ENCODE measurements around the gene SLC47A2.

Gene SLC47A2

GRCh38 chr17:19755821-19756510 lies 39.6 kb upstream of the SLC47A2 start:
- H3K36me3 ChIP-seq (ENCODE audit: control insufficient read depth, insufficient read depth, low read length) = no peaks in the 10 kb centered on the region
- WGBS, 2 experiments = 93 to 96% methylated on average over 11 of the region's 11 CpGs
- H3K4me3 ChIP-seq (ENCODE audit: insufficient read depth, low read depth, low read length) = no peak overlapping the region
- H3K9me3 ChIP-seq (ENCODE audit: control insufficient read depth, low read length) = no peaks in the 10 kb centered on the region
- H3K27ac ChIP-seq (ENCODE audit: insufficient read depth, low read depth, low read length, poor library complexity, severe bottlenecking) = no peak overlapping the region
- H3K4me1 ChIP-seq (ENCODE audit: control insufficient read depth, insufficient read depth, low read length) = no peaks in the 10 kb centered on the region
- no peaks in the 10 kb centered on the region for H3K27me3 ChIP-seq (ENCODE audit: control insufficient read depth, insufficient read depth, low read length, poor library complexity, severe bottlenecking)

- H3K36me3 ChIP-seq (ENCODE audit: control insufficient read depth, insufficient read depth, low read length) = no peaks in the 10 kb centered on the region
- 92 to 94% methylated on average over 6 of the region's 6 CpGs for WGBS, 2 experiments
These were observed 39.0 kb upstream of the SLC47A2 start for GRCh38 chr17:19755392-19755791.

GRCh38 chr17:19753661-19754463 lies 37.5 kb upstream of the SLC47A2 start:
- Histone ChIP-seq H3K4me3 (ENCODE audit: insufficient read depth, low read depth, low read length) (no peak overlapping the region), H3K4me1 (ENCODE audit: control insufficient read depth, insufficient read depth, low read length) (no peaks in the 10 kb centered on the region), H3K9me3 (ENCODE audit: control insufficient read depth, low read length) (no peaks in the 10 kb centered on the region), H3K27ac (ENCODE audit: insufficient read depth, low read depth, low read length, poor library complexity, severe bottlenecking) (no peak overlapping the region), H3K27me3 (ENCODE audit: control insufficient read depth, insufficient read depth, low read length, poor library complexity, severe bottlenecking) (no peaks in the 10 kb centered on the region), H3K36me3 (ENCODE audit: control insufficient read depth, insufficient read depth, low read length) (no peaks in the 10 kb centered on the region)
- 90 to 92% methylated on average over 11 of the region's 12 CpGs for WGBS, 2 experiments

More at GRCh38 chr17:19755392-19755791, 39.0 kb upstream of the SLC47A2 start:
- Histone ChIP-seq H3K9me3 (ENCODE audit: control insufficient read depth, low read length) (no peaks in the 10 kb centered on the region), H3K27me3 (ENCODE audit: control insufficient read depth, insufficient read depth, low read length, poor library complexity, severe bottlenecking) (no peaks in the 10 kb centered on the region), H3K4me1 (ENCODE audit: control insufficient read depth, insufficient read depth, low read length) (no peaks in the 10 kb centered on the region), H3K4me3 (ENCODE audit: insufficient read depth, low read depth, low read length) (no peak overlapping the region), H3K27ac (ENCODE audit: insufficient read depth, low read depth, low read length, poor library complexity, severe bottlenecking) (no peak overlapping the region)

- Histone ChIP-seq H3K4me3 (ENCODE audit: insufficient read depth, low read depth, low read length) (no peak overlapping the region), H3K9me3 (ENCODE audit: control insufficient read depth, low read length) (no peaks in the 10 kb centered on the region), H3K27me3 (ENCODE audit: control insufficient read depth, insufficient read depth, low read length, poor library complexity, severe bottlenecking) (no peaks in the 10 kb centered on the region), H3K4me1 (ENCODE audit: control insufficient read depth, insufficient read depth, low read length) (no peaks in the 10 kb centered on the region), H3K36me3 (ENCODE audit: control insufficient read depth, insufficient read depth, low read length) (no peaks in the 10 kb centered on the region), H3K27ac (ENCODE audit: insufficient read depth, low read depth, low read length, poor library complexity, severe bottlenecking) (no peak overlapping the region)
- 85 to 86% methylated on average over 12 of the region's 12 CpGs for WGBS, 2 experiments
These were observed 36.7 kb upstream of the SLC47A2 start for GRCh38 chr17:19753051-19753509.

GRCh38 chr17:19752216-19753050 lies 36.0 kb upstream of the SLC47A2 start:
- H3K27me3 ChIP-seq (ENCODE audit: control insufficient read depth, insufficient read depth, low read length, poor library complexity, severe bottlenecking) = no peaks in the 10 kb centered on the region
- no peaks in the 10 kb centered on the region for H3K9me3 ChIP-seq (ENCODE audit: control insufficient read depth, low read length)
- 90 to 95% methylated on average over 15 of the region's 15 CpGs for WGBS, 2 experiments
- no peak overlapping the region for H3K27ac ChIP-seq (ENCODE audit: insufficient read depth, low read depth, low read length, poor library complexity, severe bottlenecking)
- no peaks in the 10 kb centered on the region for H3K4me1 ChIP-seq (ENCODE audit: control insufficient read depth, insufficient read depth, low read length)
- no peak overlapping the region for H3K4me3 ChIP-seq (ENCODE audit: insufficient read depth, low read depth, low read length)
- no peaks in the 10 kb centered on the region for H3K36me3 ChIP-seq (ENCODE audit: control insufficient read depth, insufficient read depth, low read length)

GRCh38 chr17:19750835-19751234 lies 34.5 kb upstream of the SLC47A2 start:
- H3K4me1 ChIP-seq (ENCODE audit: control insufficient read depth, insufficient read depth, low read length) = no peaks in the 10 kb centered on the region

GRCh38 chr17:19750020-19750572 lies 33.7 kb upstream of the SLC47A2 start:
- H3K27ac ChIP-seq (ENCODE audit: insufficient read depth, low read depth, low read length, poor library complexity, severe bottlenecking) = no peak overlapping the region
- no peak overlapping the region for H3K4me3 ChIP-seq (ENCODE audit: insufficient read depth, low read depth, low read length)
- H3K9me3 ChIP-seq (ENCODE audit: control insufficient read depth, low read length) = no peaks in the 10 kb centered on the region
- peaks cover 6% of the 10 kb centered on the region for H3K4me1 ChIP-seq (ENCODE audit: control insufficient read depth, insufficient read depth, low read length)
- 93 to 97% methylated on average over 9 of the region's 9 CpGs for WGBS, 2 experiments
- no peaks in the 10 kb centered on the region for H3K36me3 ChIP-seq (ENCODE audit: control insufficient read depth, insufficient read depth, low read length)
- peaks cover 6% of the 10 kb centered on the region for H3K27me3 ChIP-seq (ENCODE audit: control insufficient read depth, insufficient read depth, low read length, poor library complexity, severe bottlenecking)

More at GRCh38 chr17:19750835-19751234, 34.5 kb upstream of the SLC47A2 start:
- Histone ChIP-seq H3K27me3 (ENCODE audit: control insufficient read depth, insufficient read depth, low read length, poor library complexity, severe bottlenecking) (no peaks in the 10 kb centered on the region), H3K36me3 (ENCODE audit: control insufficient read depth, insufficient read depth, low read length) (no peaks in the 10 kb centered on the region), H3K4me3 (ENCODE audit: insufficient read depth, low read depth, low read length) (no peak overlapping the region), H3K9me3 (ENCODE audit: control insufficient read depth, low read length) (no peaks in the 10 kb centered on the region), H3K27ac (ENCODE audit: insufficient read depth, low read depth, low read length, poor library complexity, severe bottlenecking) (no peak overlapping the region)
- whole genome bisulfite sequencing, 2 experiments = 90 to 94% methylated on average over 3 of the region's 3 CpGs

- Histone ChIP-seq H3K27ac (ENCODE audit: insufficient read depth, low read depth, low read length, poor library complexity, severe bottlenecking) (no peak overlapping the region), H3K4me1 (ENCODE audit: control insufficient read depth, insufficient read depth, low read length) (peaks cover 9% of the 10 kb centered on the region), H3K4me3 (ENCODE audit: insufficient read depth, low read depth, low read length) (no peak overlapping the region), H3K36me3 (ENCODE audit: control insufficient read depth, insufficient read depth, low read length) (no peaks in the 10 kb centered on the region), H3K27me3 (ENCODE audit: control insufficient read depth, insufficient read depth, low read length, poor library complexity, severe bottlenecking) (peaks cover 8% of the 10 kb centered on the region), H3K9me3 (ENCODE audit: control insufficient read depth, low read length) (no peaks in the 10 kb centered on the region)
- 74 to 76% methylated on average over 13 of the region's 13 CpGs for WGBS, 2 experiments
These were observed 32.4 kb upstream of the SLC47A2 start for GRCh38 chr17:19748807-19749193.

- no peak within 1 kb of the TSS for H3K27ac ChIP-seq (ENCODE audit: insufficient read depth, low read depth, low read length, poor library complexity, severe bottlenecking)
These were observed 31.7 kb upstream of the SLC47A2 start, which contains the start of gene ALDH3A1 for GRCh38 chr17:19747829-19748806. Gene ALDH3A1, minus strand, starts transcription at chr17:19748298. Its CDS starts 3,169 bp downstream, at chr17:19745129.

More at GRCh38 chr17:19747829-19748806, 31.7 kb upstream of the SLC47A2 start, which contains the start of gene ALDH3A1:
- Histone ChIP-seq H3K4me1 (ENCODE audit: control insufficient read depth, insufficient read depth, low read length) (peaks cover 9% of the 10 kb centered on the region), H3K27me3 (ENCODE audit: control insufficient read depth, insufficient read depth, low read length, poor library complexity, severe bottlenecking) (peaks cover 8% of the 10 kb centered on the region), H3K36me3 (ENCODE audit: control insufficient read depth, insufficient read depth, low read length) (no peaks in the 10 kb centered on the region), H3K4me3 (ENCODE audit: insufficient read depth, low read depth, low read length) (no peak within 1 kb of the TSS), H3K9me3 (ENCODE audit: control insufficient read depth, low read length) (no peaks in the 10 kb centered on the region)
- 87 to 89% methylated on average over 25 of the region's 25 CpGs for WGBS, 2 experiments

Data from ectodermal cell (in vitro differentiated cells).